ENCODE data around the gene ETNK1. TPM values are rescaled to one million over a fixed set of nuclear protein-coding genes. Genes with fewer than 3 reads are reported as not detected.
"Not testable (repeated sequence)": the region's sequence is repeated elsewhere in the genome, so short reads cannot be mapped to it uniquely, and the experiment has no call there.

Gene ETNK1
- polyA plus RNA-seq, 4 donors: 65.3 to 81.1 (median 69.0) TPM

DNA sequence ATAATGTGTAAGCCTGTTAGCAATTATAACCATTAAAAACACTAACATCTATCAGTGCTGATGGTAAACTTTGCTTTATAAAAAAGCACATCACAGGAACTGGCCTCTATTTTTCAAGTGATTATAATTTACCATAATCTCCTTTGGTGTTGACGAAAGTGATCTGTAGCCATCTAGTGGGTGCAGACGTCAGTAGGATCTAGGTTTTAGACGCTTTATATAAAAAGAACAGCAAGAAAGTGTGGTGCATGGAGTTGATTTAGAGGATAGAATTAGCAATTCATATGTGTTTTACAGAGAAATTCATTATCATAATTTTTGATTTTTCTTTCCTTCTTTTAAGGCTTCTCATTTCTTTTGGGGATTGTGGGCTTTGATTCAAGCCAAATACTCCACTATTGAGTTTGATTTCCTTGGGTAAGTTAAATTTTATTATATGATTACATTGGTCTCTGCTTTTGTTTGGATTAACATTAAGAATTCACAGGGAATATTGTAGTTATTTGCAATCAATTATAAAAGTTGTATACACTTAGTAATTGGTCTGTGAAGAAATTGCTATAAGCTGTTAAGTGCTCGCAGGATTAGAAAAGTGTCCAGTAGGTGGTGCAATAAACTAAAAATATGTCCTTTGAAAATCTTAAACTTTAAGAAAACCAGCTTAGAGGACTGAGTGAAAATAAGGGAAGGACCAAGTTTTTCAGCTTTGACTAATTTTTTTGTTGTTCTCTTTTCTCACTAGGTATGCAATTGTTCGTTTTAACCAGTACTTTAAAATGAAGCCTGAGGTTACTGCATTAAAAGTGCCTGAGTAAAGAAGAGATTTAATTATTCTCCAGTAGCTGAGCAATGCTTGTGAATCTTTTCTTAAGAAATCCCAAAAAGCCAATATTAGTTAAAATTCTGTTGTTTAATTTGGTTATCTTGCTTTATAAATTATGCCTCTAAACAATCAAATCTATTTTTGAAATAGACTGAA lies 59.5 kb downstream of the ETNK1 start:
- peak in 2 of 4 donors; percentile 8 to 29 for DNase-seq (ENCODE audit: low read depth in 4 of 4, low spot score in 3 of 4)

GRCh38 chr12:22686193-22686592 lies 61.2 kb downstream of the ETNK1 start:
- DNase-seq (ENCODE audit: low read depth in 4 of 4, low spot score in 3 of 4): no peak

GRCh38 chr12:22687361-22688076 lies 62.5 kb downstream of the ETNK1 start:
- DNase-seq (ENCODE audit: low read depth in 4 of 4, low spot score in 3 of 4): no peak

DNA sequence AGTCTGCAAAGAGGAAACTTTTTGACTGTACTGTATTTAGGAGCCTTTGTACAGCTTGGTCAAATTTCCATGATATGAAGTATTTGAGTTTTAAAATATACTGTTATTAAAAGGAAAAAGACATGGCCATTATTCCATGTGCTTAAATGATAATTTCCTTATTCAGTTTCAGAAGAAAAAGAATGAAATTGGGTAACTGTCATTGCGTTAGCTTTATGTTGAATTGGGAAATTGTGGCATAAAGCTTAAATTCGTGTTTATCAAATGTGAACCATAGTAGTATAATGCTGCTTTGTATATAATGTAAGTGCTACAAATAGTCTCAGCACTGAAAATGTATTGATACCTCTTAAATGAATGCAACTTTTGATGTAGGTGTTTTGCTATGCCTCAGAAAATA lies 64.9 kb downstream of the ETNK1 start:
- no peak for DNase-seq (ENCODE audit: low read depth in 4 of 4, low spot score in 3 of 4)

- no peak for DNase-seq (ENCODE audit: low read depth in 4 of 4, low spot score in 3 of 4)
Observed at GRCh38 chr12:22691319-22691718, 66.3 kb downstream of the ETNK1 start.

DNA sequence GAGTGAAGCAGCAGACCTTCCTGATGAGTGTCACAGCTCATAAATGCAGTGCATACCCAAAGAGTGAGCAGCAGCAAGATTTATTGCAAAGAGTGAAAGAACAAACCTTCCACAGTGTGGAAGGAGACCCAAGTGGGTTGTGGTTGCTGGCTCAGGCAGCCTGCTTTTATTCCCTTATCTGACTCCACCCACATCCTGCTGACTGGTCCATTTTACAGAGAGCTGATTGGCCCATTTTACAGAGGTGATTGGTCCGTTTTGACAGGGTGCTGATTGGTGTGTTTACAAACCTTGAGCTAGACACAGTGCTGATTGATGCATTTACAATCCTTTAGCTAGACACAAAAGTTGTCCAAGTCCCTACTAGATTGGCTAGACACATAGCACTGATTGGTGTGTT lies 67.5 kb downstream of the ETNK1 start:
- not testable (repeated sequence) for DNase-seq (ENCODE audit: low read depth in 4 of 4, low spot score in 3 of 4)

DNA sequence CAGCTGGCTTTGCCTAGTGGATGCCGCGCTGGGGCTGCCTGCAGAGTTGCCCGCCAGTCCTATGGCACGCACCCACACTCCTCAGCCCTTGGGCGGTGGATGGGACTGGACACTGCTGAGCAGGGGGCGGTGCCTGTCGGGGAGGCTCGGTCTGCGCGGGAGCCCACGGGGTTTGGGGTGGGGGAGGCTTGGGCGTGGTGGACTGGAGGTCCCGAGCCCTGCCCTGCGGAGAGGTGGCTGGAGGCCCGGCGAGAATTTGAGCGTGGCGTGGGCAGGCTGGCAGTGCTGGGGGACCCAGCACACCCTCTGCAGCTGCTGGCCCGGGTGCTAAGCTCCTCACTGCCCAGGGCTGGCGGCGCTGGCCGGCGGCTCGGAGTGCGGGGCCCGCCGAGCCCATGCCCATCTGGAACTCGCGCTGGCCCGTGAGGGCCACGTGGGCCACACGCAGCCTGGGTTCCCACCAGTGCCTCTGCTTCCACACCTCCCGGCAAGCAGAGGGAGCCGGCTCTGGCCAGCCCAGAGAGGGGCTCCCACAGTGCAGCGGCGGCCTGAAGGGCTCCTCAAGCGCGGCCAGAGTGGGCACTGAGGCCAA lies 68.1 kb downstream of the ETNK1 start:
- no peak for DNase-seq (ENCODE audit: low read depth in 4 of 4, low spot score in 3 of 4)

- no peak for DNase-seq (ENCODE audit: low read depth in 4 of 4, low spot score in 3 of 4)
Observed at GRCh38 chr12:22698576-22698975, 73.6 kb downstream of the ETNK1 start.

GRCh38 chr12:22699705-22700104 lies 74.7 kb downstream of the ETNK1 start:
- not testable (repeated sequence) for DNase-seq (ENCODE audit: low read depth in 4 of 4, low spot score in 3 of 4)

GRCh38 chr12:22700106-22700505 lies 75.1 kb downstream of the ETNK1 start:
- DNase-seq (ENCODE audit: low read depth in 4 of 4, low spot score in 3 of 4): no peak

GRCh38 chr12:22701216-22701809 lies 76.3 kb downstream of the ETNK1 start:
- not testable (repeated sequence) for DNase-seq (ENCODE audit: low read depth in 4 of 4, low spot score in 3 of 4)

- no peak for DNase-seq (ENCODE audit: low read depth in 4 of 4, low spot score in 3 of 4)
Observed at GRCh38 chr12:22702690-22703089, 77.7 kb downstream of the ETNK1 start.

GRCh38 chr12:22709292-22709691 lies 84.3 kb downstream of the ETNK1 start:
- no peak for DNase-seq (ENCODE audit: low read depth in 4 of 4, low spot score in 3 of 4)

DNA sequence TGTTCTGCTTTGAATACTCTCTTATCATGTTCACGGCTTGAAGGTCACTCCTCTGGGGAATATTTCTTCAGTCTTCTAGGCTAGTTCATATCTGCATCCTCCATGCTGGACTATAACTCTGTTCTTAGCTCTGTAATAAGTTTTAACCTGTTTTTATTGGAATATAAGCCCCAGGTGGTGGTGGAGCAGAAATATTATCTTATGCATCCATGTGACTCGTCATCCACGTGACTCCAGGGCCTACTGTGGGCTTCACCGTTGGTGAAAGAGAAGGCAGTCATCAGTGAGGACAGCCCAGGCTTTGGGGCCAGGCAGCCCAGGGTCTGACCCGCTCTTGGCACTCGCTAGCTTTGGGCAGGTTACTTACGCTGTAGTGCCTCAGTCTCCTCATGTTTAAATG lies 87.1 kb downstream of the ETNK1 start:
- DNase-seq (ENCODE audit: low read depth in 4 of 4, low spot score in 3 of 4): no peak

- DNase-seq (ENCODE audit: low read depth in 4 of 4, low spot score in 3 of 4): no peak
Observed at GRCh38 chr12:22715254-22715653, 90.3 kb downstream of the ETNK1 start.

DNA sequence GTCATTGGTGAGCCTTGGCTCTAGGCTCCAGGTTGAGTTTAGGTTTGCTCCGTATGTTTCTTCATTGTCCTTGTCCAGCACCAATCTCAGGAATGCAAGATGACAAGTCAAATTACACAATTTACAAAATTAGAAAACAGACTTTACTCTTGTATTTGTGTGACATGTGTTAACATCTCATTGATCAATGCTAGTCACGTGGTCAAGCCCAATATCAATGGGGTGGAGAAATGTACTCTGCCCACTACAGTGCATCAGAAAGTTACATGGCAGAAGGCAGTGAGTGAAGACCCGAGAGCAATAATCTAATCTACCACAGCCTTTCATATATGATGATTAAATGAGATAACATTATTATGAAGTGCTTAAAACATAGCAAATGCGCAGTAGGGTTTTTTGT lies 94.8 kb downstream of the ETNK1 start:
- DNase-seq (ENCODE audit: low read depth in 4 of 4, low spot score in 3 of 4): no peak

DNA sequence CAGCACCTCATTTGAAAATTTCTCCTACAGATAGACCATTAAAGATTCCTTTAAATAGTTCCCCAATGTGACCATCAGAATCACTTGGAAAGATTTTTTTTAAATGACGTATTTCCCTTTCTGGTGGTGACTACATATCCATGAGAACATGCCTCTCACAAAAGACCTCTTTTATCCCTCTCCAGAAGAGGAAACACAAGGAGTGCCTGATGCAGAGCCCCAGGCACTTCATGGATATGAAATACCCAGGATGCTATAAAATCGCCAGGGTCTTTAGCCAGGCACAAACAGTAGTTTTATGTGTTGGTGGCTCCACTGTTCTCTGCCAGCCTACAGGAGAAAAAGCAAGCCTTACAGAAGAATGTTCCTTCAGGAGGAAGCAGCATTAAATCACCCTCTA lies 97.1 kb downstream of the ETNK1 start:
- no peak for DNase-seq (ENCODE audit: low read depth in 4 of 4, low spot score in 3 of 4)

DNA sequence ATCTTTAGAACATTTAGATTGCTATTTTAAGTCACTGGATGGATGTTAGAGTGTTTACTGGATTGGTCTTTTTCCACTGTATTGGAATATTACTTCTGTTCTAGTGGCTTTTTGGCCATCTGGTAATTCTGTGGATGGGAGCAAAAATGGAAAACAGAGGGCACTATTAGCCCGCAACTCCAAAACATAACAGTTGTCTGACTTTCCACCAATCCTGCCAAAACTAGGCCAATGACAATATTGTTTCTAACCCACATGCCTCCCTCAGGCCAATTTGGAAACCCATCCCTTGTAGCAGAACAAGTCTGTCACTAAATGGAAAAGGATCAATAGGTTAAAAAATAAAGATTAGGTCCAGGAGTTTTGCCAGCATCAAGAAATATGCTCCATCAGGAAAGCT lies 97.8 kb downstream of the ETNK1 start:
- no peak for DNase-seq (ENCODE audit: low read depth in 4 of 4, low spot score in 3 of 4)

DNA sequence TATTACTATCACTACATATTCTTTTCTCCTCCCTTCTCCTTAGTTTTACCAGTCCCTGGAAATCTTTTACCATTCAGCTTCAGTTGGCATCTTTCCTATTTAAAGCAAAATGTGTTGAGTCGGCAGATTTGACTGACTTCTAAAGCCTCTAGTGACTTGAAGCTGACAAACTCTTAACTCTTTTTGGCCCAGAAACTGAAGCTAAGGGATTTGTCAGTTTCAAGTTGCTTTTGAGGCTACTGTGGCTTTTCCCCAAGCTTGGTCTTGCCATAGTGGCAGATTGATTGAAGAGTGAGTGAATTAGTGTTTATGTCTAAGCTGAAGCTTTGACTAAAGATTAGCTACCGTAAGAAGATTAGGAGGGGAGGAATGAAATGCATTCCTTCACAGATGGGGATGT lies 104.0 kb downstream of the ETNK1 start:
- no peak for DNase-seq (ENCODE audit: low read depth in 4 of 4, low spot score in 3 of 4)

DNA sequence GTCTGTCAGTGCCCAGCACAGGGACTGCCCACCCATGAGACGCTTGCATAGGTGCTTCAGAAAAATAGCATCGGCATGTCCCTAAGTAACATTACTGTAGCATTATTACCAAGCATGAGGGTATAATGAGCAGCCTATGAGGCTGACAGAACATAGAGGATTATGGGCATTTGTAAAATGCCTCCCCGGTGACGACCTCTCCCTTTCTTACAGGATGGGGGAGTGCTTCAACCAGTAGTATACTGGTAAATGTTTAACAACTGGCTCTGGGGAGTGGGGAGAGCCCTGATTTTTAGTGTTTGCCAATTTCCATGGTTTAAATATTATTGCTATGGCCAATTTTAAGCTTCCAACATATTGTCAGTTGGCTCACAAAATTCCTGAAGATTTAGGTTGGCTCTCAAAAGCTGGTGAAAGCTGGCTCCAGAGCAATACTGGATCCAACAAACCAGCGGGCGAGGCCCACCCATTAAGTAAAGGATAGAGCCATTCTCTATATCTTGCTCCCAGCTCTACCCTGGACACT lies 104.5 kb downstream of the ETNK1 start:
- no peak for DNase-seq (ENCODE audit: low read depth in 4 of 4, low spot score in 3 of 4)

- no peak for DNase-seq (ENCODE audit: low read depth in 4 of 4, low spot score in 3 of 4)
Observed at GRCh38 chr12:22729957-22730443, 105.0 kb downstream of the ETNK1 start.

All from right renal pelvis (tissue), 4 donors.